Motor neuron (in vitro differentiated cells): ENCODE results near the gene CCDC92B. TPM values are rescaled to one million over a fixed set of nuclear protein-coding genes. Genes with fewer than 3 reads are reported as not detected.
"Not testable (repeated sequence)": the region's sequence is repeated elsewhere in the genome, so short reads cannot be mapped to it uniquely, and the experiment has no call there.

ENCODE experiments used
- ATAC-seq, 8 experiments: fragments of 200-7000 bp; cut with Tn5 transposase; replicated peaks in 6 of 8; 2 replicates each; pipeline ENCODE4 v1.8.0; 2021; ENCODE audit warnings: mild to moderate bottlenecking in 8 of 8, moderate library complexity in 8 of 8
- H3K27ac ChIP-seq, 2 donors: fragments of 250-450 bp; sonication (Bioruptor Pico); 2 replicates each; pipeline ENCODE4 v1.9.0; 2021; ENCODE audit warnings: antibody characterized with exemption in 2 of 2, mild to moderate bottlenecking in 2 of 2, moderate library complexity in 1 of 2
- H3K4me1 ChIP-seq, 2 donors: fragments of 250-450 bp; sonication (Bioruptor Pico); replicated peaks in 1 of 2; 2 replicates each; pipeline ENCODE4 v1.6.1; 2021; ENCODE audit warnings: antibody characterized with exemption in 2 of 2, mild to moderate bottlenecking in 2 of 2, moderate library complexity in 1 of 2
- H3K4me3 ChIP-seq, 5 donors: fragments of 250-450 bp; sonication (Bioruptor Pico); 2 replicates each; pipeline ENCODE4 v1.9.0; 2021; ENCODE audit warnings: antibody characterized with exemption in 5 of 5, mild to moderate bottlenecking in 5 of 5, moderate library complexity in 4 of 5
- WGBS, 10 experiments: fragments of 450-650 bp; shearing (Covaris generic); methylation state at CpG; one replicate each; pipeline ENCODE4 v1.0.0; 2022; 5-methylcytosine and 5-hydroxymethylcytosine counted together
- in situ Hi-C, 9 experiments: fragments of 400-800 bp; cut with MboI; loops; one replicate each; pipeline ENCODE4 v1.15.0; 2021; ENCODE audit warnings: low sequenced_read_pairs in 9 of 9, low pct_unique_long_range_greater_than_20kb in 2 of 9; ENCODE audit not compliant: unreplicated experiment in 9 of 9
- total RNA-seq, 8 experiments: library from RNA; unstranded; fragments of 300-600 nt; gene quantifications; 2 replicates each; pipeline versions ENCODE4 v1.2.3 to v1.2.4, GENCODE V29; 2022

Gene CCDC92B
- total RNA-seq, 8 experiments from 2014 or later, result 0.15 to 2.9 (median 1.2) TPM

- H3K4me1 ChIP-seq, result peaks cover 3 to 7% of the 10 kb centered on the region in 2 donors
- 33 to 86% (median 80%) methylated on average over 1 to 3 of the region's 3 CpGs; no CpG with 5 or more reads in 1 of the 10 experiments for WGBS, 10 experiments
- no peak for ATAC-seq
- in situ Hi-C loops, result no loop called here
- no peak overlapping the region for H3K27ac ChIP-seq
- H3K4me3 ChIP-seq, result no peak overlapping the region
Observed at GRCh38 chr17:2682176-2682938, 67.1 kb downstream of the CCDC92B start.

DNA sequence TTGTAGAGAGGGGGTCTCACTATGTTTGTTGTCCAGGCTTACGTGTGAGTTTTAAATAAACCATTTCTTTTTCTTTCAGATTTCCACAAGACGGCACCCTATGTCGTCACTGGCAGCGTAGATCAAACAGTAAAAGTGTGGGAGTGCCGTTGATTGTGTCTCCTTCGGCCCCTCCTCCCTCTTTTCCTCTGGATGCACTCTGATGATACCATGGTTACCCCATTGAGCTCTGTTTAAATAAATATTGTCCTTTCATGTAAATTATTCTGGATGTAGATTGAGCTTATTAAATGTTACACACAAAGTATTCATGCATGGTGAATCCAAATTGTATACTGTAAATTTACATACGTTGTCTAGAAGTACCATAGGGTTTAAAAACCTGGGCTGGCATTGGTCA lies 67.8 kb downstream of the CCDC92B start:
- peaks cover 3 to 7% of the 10 kb centered on the region in 2 donors for H3K4me1 ChIP-seq
- H3K4me3 ChIP-seq, result no peak overlapping the region
- in situ Hi-C loops, result no loop called here
- no peak overlapping the region for H3K27ac ChIP-seq
- peak in 6 of 8 experiments; percentile 46 to 92 (median 62) for ATAC-seq
- 45 to 98% (median 72%) methylated on average over 1 to 7 of the region's 7 CpGs; no CpG with 5 or more reads in 3 of the 10 experiments for WGBS, 10 experiments

DNA sequence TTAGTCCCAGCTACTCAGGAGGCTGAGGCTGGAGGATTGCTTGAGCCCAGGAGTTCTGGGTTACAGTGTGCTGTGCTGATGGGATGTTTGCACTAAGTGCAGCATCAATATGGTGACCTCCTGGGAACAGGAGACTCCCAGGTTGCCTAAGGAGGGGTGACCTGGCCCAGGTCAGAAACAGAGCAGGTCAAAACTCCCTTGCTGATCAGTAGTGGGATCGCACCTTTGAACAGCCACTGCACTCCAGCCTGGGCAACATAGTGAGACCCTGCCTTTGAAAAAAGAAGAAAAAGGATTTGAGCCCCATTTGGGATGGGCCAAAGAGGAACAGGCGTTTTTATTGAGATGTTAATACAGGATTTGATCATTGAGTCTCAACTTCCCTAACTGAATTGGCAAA lies 68.5 kb downstream of the CCDC92B start:
- ATAC-seq, result no peak
- peaks cover 3 to 7% of the 10 kb centered on the region in 2 donors for H3K4me1 ChIP-seq
- WGBS, 10 experiments, result 86 to 100% (median 100%) methylated on average over 1 to 2 of the region's 2 CpGs; no CpG with 5 or more reads in 3 of the 10 experiments
- in situ Hi-C loops, result no loop called here
- H3K4me3 ChIP-seq, result no peak overlapping the region
- H3K27ac ChIP-seq, result no peak overlapping the region

DNA sequence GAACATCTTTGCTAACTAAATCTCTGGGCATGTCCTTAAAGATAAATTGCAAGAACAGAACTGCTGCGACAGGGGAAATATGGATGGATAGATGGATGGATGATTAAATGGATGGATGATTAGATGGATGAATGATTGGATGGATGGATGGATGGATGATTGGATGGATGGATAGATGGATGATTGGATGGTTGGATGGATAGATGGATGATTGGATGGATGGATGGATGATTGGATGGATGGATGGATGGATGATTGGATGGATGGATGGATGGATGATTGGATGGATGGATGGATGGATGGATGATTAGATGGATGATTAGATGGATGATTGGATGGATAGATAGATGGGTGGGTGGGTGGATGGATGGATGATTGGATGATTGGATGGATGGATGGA lies 70.2 kb downstream of the CCDC92B start:
- H3K27ac ChIP-seq, H3K4me1 ChIP-seq, H3K4me3 ChIP-seq, in situ Hi-C loops, ATAC-seq: not testable (repeated sequence)
- whole genome bisulfite sequencing, 10 experiments, result 83 to 100% (median 100%) methylated on average over 1 of the region's 1 CpG; no CpG with 5 or more reads in 1 of the 10 experiments

Other genes with a start within 250 kb of the CCDC92B start
- 10 to 100 TPM; 15.1 to 31.5 (median 20.3) TPM for gene METTL16, start 237.8 kb downstream of the CCDC92B start, total RNA-seq
- 100 to 1,000 TPM in 3 of 8 experiments, 10 to 100 TPM in 5; 44.2 to 140 (median 95.0) TPM for gene PAFAH1B1, start 156.0 kb downstream of the CCDC92B start, total RNA-seq
- 100 to 1,000 TPM in 1 of 8 experiments, 10 to 100 TPM in 7; 15.8 to 127 (median 28.4) TPM for gene CLUH, start 37.9 kb downstream of the CCDC92B start, total RNA-seq
- gene RAP1GAP2, start 46.8 kb upstream of the CCDC92B start, total RNA-seq, result 10 to 100 TPM in 1 of 8 experiments, 1 to 10 TPM in 6, under 1 TPM in 1; 0.76 to 16.7 (median 4.3) TPM